Smooth muscle cell of the umbilical artery (primary cell): Measurements from ENCODE around the gene ELN. TPM values are rescaled to one million over a fixed set of nuclear protein-coding genes. Genes with fewer than 3 reads are reported as not detected.

Experiments
- total RNA-seq: library from RNA; depleted of rRNA; stranded (reverse); fragments of >200 nt; gene quantifications from 2 replicates; pipeline ENCODE4 v1.2.3, GENCODE V29; 2014

The ELN gene
- 0.09 and 0.59 TPM in 2 replicates for total RNA-seq

GRCh38 chr7:74027683-74028320 is at the start of gene ELN:
ELN (plus strand) TSS chr7:74028173; CDS start chr7:74028188, 15 bp downstream.

GRCh38 chr7:74083117-74083876 is 55.3 kb downstream of the ELN start, which contains the start of gene LIMK1:
LIMK1 (plus strand) TSS chr7:74083804; CDS start chr7:74083991, 187 bp downstream.

Other genes with a start within 250 kb of the ELN start
- 0.89 and 7.7 TPM in 2 replicates for gene CLDN4, start 197.2 kb upstream of the ELN start, total RNA-seq
- 5.0 and 9.6 TPM in 2 replicates for gene METTL27, start 185.7 kb upstream of the ELN start, total RNA-seq
- gene TMEM270, start 167.0 kb upstream of the ELN start, total RNA-seq, result not detected in 2 replicates
- gene LIMK1, start 55.6 kb downstream of the ELN start, total RNA-seq, result 133 and 148 TPM in 2 replicates
- 279 and 368 TPM in 2 replicates for gene EIF4H, start 146.2 kb downstream of the ELN start, total RNA-seq
- 0.59 and 0.88 TPM in 2 replicates for gene LAT2, start 181.8 kb downstream of the ELN start, total RNA-seq
- 6.2 and 12.9 TPM in 2 replicates for gene RFC2, start 226.2 kb downstream of the ELN start, total RNA-seq